Uterus (tissue), 2 donors: ENCODE measurements around the gene RAB44.

Source experiments
- POLR2A ChIP-seq, 2 donors: fragments of 450-650 bp; IDR thresholded peaks; one replicate each; pipeline ENCODE4 v1.6.1; 2016; ENCODE audit warnings: antibody characterized with exemption in 2 of 2, mild to moderate bottlenecking in 1 of 2, moderate library complexity in 1 of 2
- TF ChIP-seq, protein P1 (sequence below), 4 experiments: fragments of 200-600 bp in 2 of 4; fragments of 450-650 bp in 2 of 4; sonication (generic) in 2 of 4; IDR thresholded peaks; one replicate each; pipeline ENCODE4 v1.5.1; 2016 to 2019; ENCODE audit warnings: antibody characterized with exemption in 4 of 4, mild to moderate bottlenecking in 2 of 4, moderate library complexity in 1 of 4

- TF ChIP-seq, protein P1, sequence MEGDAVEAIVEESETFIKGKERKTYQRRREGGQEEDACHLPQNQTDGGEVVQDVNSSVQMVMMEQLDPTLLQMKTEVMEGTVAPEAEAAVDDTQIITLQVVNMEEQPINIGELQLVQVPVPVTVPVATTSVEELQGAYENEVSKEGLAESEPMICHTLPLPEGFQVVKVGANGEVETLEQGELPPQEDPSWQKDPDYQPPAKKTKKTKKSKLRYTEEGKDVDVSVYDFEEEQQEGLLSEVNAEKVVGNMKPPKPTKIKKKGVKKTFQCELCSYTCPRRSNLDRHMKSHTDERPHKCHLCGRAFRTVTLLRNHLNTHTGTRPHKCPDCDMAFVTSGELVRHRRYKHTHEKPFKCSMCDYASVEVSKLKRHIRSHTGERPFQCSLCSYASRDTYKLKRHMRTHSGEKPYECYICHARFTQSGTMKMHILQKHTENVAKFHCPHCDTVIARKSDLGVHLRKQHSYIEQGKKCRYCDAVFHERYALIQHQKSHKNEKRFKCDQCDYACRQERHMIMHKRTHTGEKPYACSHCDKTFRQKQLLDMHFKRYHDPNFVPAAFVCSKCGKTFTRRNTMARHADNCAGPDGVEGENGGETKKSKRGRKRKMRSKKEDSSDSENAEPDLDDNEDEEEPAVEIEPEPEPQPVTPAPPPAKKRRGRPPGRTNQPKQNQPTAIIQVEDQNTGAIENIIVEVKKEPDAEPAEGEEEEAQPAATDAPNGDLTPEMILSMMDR (IDR thresholded peaks at IDR 0.05), result peak; percentile 79 to 96 (median 90)
- TF ChIP-seq POLR2A (IDR thresholded peaks at IDR 0.05), result no peak
Observed at GRCh38 chr6:36765594-36766398, 68.2 kb downstream of the RAB44 start.
